GM12892 (cell line): ENCODE measurements around the gene ZNF600.

Source experiments
- POLR2A ChIP-seq: IDR thresholded peaks from 2 replicates; pipeline ENCODE4 v1.6.1; 2011; ENCODE audit warnings: low read depth, low read length, control low read depth
- TAF1 ChIP-seq: IDR thresholded peaks from 2 replicates; pipeline ENCODE4 v1.6.1; 2011; ENCODE audit warnings: low read depth, mild to moderate bottlenecking, control low read depth, low read length, borderline replicate concordance

GRCh38 chr19:52716522-52716921, 70.1 kb downstream of the ZNF600 start:
- no peak for TF ChIP-seq POLR2A
- TF ChIP-seq TAF1 = no peak
